ENCODE measurements around the gene ARHGAP26.

DNA sequence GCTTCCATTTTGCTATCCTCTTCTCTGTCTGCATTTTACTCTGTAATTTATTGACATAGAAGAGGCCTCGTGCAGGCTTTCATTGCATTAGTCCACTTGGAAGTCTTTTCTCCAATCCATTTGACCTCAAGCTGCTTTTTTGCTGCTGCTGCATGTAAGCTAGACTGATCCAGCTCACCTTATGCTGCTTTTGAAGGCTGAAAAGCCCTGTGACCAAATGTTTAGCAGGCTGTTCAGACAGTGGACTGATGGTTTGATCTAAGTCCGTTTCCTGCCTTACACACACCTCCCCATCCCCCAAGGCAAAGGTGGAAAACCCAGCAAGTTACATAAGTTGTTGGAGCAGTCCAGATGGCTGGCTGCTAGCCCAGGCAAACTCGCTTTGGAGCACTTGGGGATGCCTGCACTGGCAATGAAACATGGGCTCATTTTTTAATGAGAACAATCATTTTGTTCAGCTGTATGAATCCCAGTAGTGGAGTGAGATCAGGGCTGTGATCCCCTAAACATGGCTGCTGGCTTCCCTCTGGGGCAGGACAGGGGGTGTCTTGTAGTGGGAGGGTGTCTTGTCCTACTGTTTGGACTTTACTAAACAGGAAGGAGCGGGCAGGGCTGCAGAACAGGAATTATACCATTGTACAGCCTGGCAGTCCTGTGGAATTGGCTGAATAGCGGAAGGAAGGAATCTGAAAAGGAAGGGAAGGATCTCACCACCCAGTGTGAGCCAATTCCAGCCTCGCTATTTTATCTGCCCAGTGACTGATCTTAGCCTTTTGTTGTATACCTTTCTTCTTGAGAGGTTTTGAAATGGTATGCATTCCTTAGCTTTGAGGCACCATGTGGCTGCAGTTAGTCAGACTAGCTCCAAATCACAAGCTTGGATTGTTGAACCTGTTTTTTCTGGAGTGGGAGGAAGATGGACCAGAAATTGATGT lies 212.0 kb downstream of the ARHGAP26 start:
- TF ChIP-seq EZH2 (IDR thresholded peaks at IDR 0.05; ENCODE audit: borderline replicate concordance, insufficient read depth, low read length, poor library complexity, severe bottlenecking) (no peak), EP300 (conservative IDR thresholded peaks at IDR 0.05; ENCODE audit: poor library complexity, severe bottlenecking) (no peak), SMC3 (conservative IDR thresholded peaks at IDR 0.05; ENCODE audit: poor library complexity) (no peak), POLR2AphosphoS5 (IDR thresholded peaks at IDR 0.05) (no peak), RAD21 (conservative IDR thresholded peaks at IDR 0.05) (no peak)
- TF ChIP-seq, protein P1, sequence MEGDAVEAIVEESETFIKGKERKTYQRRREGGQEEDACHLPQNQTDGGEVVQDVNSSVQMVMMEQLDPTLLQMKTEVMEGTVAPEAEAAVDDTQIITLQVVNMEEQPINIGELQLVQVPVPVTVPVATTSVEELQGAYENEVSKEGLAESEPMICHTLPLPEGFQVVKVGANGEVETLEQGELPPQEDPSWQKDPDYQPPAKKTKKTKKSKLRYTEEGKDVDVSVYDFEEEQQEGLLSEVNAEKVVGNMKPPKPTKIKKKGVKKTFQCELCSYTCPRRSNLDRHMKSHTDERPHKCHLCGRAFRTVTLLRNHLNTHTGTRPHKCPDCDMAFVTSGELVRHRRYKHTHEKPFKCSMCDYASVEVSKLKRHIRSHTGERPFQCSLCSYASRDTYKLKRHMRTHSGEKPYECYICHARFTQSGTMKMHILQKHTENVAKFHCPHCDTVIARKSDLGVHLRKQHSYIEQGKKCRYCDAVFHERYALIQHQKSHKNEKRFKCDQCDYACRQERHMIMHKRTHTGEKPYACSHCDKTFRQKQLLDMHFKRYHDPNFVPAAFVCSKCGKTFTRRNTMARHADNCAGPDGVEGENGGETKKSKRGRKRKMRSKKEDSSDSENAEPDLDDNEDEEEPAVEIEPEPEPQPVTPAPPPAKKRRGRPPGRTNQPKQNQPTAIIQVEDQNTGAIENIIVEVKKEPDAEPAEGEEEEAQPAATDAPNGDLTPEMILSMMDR (IDR thresholded peaks at IDR 0.05; ENCODE audit: poor library complexity, severe bottlenecking) = no peak
- TF ChIP-seq, protein P2, sequence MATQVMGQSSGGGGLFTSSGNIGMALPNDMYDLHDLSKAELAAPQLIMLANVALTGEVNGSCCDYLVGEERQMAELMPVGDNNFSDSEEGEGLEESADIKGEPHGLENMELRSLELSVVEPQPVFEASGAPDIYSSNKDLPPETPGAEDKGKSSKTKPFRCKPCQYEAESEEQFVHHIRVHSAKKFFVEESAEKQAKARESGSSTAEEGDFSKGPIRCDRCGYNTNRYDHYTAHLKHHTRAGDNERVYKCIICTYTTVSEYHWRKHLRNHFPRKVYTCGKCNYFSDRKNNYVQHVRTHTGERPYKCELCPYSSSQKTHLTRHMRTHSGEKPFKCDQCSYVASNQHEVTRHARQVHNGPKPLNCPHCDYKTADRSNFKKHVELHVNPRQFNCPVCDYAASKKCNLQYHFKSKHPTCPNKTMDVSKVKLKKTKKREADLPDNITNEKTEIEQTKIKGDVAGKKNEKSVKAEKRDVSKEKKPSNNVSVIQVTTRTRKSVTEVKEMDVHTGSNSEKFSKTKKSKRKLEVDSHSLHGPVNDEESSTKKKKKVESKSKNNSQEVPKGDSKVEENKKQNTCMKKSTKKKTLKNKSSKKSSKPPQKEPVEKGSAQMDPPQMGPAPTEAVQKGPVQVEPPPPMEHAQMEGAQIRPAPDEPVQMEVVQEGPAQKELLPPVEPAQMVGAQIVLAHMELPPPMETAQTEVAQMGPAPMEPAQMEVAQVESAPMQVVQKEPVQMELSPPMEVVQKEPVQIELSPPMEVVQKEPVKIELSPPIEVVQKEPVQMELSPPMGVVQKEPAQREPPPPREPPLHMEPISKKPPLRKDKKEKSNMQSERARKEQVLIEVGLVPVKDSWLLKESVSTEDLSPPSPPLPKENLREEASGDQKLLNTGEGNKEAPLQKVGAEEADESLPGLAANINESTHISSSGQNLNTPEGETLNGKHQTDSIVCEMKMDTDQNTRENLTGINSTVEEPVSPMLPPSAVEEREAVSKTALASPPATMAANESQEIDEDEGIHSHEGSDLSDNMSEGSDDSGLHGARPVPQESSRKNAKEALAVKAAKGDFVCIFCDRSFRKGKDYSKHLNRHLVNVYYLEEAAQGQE (IDR thresholded peaks at IDR 0.05; ENCODE audit: borderline replicate concordance) = no peak
